ENCODE data around the gene CAPN12. TPM values are rescaled to one million over a fixed set of nuclear protein-coding genes. Genes with fewer than 3 reads are reported as not detected.

CAPN12 gene
- total RNA-seq, 1 donor from 2014 or later = 3.6 TPM

DNA sequence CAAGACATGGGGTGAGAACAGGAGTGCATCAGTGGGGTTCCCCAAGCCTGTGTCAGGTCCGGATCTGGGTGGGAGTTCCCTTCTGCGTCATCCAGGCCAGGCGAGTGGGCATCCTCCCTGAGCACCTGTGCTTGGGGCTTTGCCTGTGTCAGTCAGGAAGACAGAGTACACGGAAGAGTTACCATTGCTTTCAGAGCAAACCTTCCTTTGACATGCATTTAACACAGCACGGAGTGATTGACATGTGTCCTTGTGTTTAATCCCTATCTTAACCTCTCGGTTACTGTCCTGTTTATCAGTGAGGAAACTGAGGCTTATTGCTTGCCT is 47.6 kb downstream of the CAPN12 start:
- Mint-ChIP-seq H3K9me3 (no peaks in the 10 kb centered on the region), H3K27me3 (ENCODE audit: low read depth) (no peaks in the 10 kb centered on the region)
- intact Hi-C loops (cut with micrococcal nuclease) = no loop called here

DNA sequence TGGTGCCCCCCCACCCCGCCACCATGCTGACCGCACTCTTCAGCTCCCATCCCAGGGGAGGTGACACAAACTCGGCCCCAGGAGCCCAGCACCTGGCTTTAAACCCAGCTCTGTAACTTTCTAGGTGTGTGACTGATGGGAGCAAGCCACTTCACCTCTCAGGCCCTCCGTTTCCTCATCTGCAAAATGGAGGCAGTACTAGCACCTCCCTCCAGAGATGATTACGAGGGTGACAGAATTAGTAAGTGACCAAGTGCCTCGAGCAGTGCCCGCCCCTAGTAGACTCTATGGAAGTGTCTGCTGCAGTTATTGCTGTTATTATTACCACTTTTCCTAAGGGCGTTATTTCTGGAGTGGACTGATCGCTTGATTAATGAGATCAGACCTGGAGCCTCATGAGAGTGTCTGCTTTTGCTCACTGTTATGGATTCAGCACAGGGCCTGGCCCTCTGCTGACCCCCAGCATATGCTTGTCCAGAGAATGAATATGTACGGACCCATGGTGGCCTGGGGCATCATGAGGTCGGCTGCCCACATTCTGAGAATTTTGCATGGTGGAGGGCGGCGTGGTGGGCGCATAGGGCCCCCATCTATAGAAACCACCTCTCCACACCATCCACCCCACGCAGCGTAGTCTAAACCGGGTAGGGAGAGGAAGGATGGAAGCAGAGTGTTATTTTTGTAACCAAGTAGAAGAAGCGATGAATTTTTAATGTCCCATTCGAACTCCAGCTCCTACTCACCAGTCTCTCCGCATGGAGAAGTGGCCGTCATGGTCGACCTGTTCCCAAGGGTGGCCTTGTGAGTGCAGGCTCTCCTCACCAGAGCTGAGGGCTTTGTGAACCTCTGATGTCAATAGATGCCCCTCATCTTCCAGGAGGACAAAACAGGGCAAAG is 48.2 kb downstream of the CAPN12 start:
- no peak for DNase-seq (ENCODE audit: low spot score)
- Mint-ChIP-seq H3K4me1 (ENCODE audit: low read depth) (peaks cover 65% of the 10 kb centered on the region), H3K9me3 (no peaks in the 10 kb centered on the region), H3K36me3 (ENCODE audit: low read depth) (peaks cover 15% of the 10 kb centered on the region), H3K27me3 (ENCODE audit: low read depth) (no peaks in the 10 kb centered on the region), H3K4me3 (ENCODE audit: low read depth) (no peak overlapping the region), H3K27ac (peak overlapping the region; percentile 32)
- intact Hi-C loops (cut with micrococcal nuclease) = no loop called here

More for the DNA sequence above, 47.6 kb downstream of the CAPN12 start:
- H3K27ac Mint-ChIP-seq = peak overlapping the region; percentile 32
- no peak overlapping the region for H3K4me3 Mint-ChIP-seq (ENCODE audit: low read depth)
- peaks cover 21% of the 10 kb centered on the region for H3K36me3 Mint-ChIP-seq (ENCODE audit: low read depth)
- no peak for DNase-seq (ENCODE audit: low spot score)
- H3K4me1 Mint-ChIP-seq (ENCODE audit: low read depth) = peaks cover 64% of the 10 kb centered on the region

DNA sequence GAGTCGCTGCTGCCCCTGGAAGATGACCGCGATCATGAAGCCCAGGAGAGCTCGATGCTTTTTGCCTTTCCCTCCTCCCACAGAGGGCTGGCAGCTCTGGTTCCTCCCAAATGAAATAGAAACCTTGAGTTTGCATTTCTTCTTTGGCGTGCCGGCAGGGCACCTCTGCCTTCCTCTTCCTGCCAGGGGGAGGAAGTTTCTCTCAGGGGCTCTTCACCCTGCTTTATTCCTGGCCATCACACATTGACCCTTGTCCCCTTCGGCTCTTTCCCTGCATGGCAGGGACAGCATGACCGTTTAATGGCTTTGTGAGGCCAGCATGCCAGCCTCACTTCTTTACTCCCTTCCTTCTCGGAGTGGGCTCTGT is 49.0 kb downstream of the CAPN12 start:
- Mint-ChIP-seq H3K27ac (peak overlapping the region; percentile 33), H3K27me3 (ENCODE audit: low read depth) (no peaks in the 10 kb centered on the region), H3K9me3 (no peaks in the 10 kb centered on the region), H3K36me3 (ENCODE audit: low read depth) (peaks cover 11% of the 10 kb centered on the region), H3K4me1 (ENCODE audit: low read depth) (peaks cover 65% of the 10 kb centered on the region), H3K4me3 (ENCODE audit: low read depth) (no peak overlapping the region)
- no peak for DNase-seq (ENCODE audit: low spot score)
- intact Hi-C loops (cut with micrococcal nuclease) = no loop called here

DNA sequence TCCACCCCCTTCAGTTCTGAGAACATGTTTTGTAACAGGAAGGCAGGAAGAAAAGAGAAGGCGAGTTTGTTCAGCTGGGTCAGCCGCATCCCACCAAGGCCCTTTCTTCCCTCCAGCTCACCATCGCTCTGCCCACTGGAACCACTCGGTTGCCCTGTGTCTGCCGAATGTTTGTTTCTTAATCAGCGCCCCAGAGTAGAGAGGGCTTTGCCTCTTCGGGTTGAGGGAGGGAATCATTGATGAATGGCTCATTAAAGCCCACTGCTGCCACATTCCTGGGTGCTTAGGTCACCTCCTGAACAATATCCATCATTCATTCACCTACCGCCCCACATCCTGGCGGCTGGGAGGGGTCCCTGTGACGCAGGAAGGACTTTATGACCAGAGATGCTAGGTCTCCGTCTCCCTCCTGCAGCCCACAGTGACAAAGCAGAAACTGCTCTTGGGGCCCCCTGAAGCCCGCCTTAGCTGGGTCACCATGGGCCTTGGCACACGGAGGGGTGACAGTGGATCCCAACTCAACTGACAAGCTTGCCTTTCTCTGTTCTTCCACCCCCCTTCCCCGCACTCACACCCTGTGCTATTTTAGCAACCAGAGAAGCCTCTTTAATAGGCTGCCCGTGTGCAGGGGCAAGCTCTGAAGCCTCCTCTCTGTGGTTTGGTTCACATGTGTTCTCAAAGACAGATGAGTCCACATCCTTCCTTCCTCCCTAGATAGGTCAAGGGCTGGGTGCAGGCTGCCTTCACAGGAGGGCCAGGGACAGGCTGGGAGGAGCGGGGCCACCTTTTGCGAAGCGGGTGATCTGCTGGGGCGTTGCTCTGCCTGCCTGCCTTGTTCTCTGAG is 50.7 kb downstream of the CAPN12 start:
- no peak for DNase-seq (ENCODE audit: low spot score)
- Mint-ChIP-seq H3K27me3 (ENCODE audit: low read depth) (no peaks in the 10 kb centered on the region), H3K4me1 (ENCODE audit: low read depth) (peaks cover 64% of the 10 kb centered on the region), H3K9me3 (no peaks in the 10 kb centered on the region), H3K4me3 (ENCODE audit: low read depth) (peak overlapping the region; percentile 32), H3K36me3 (ENCODE audit: low read depth) (peaks cover 13% of the 10 kb centered on the region), H3K27ac (peak overlapping the region; percentile 63)
- intact Hi-C loops (cut with micrococcal nuclease) = no loop called here

DNA sequence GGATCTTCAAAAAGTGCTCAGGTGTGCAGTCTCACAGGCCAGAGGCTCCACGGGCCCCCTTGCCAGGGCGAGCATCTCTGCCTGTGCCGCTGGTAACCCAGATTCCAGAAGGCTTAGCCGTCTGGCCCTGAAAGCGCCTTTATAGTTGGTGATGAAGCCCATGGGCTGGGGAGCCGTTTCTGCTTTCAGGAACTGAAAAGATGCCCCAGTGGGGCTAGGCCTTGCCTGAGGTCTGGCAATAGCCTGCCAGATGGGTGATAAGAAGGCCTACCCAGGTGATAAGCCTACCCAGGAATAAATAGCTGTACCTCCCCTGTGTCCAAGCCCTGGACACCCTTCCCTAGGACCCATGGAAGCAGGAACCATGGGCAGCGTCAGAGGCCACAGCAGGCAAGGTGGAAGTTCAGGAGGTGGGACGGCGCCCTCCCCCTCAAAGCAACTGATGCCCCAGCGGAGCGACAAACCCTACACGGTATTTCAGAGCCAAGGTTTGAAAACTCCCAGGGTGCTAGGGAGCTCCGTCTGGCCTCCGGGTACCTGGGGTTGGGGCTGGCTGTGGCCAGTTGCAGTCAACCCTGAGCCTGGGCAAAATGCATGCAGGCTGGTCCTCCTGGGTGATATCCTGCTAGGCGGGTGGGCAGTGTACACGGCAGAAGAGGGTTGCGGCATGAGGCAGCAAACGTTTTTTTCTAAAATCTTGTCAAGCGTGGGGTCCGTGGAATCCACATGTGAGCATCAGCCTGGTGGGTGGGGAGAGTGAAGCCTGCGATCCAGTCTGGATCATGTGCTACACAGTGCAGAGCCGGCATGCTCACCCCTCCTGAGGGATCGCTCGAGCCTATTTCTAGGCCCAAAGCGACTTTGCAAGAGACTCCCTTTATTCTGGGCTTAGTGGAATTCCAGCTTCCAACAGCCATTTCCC is 51.6 kb downstream of the CAPN12 start:
- intact Hi-C loops (cut with micrococcal nuclease) = no loop called here
- H3K36me3 Mint-ChIP-seq (ENCODE audit: low read depth) = peaks cover 15% of the 10 kb centered on the region
- H3K27me3 Mint-ChIP-seq (ENCODE audit: low read depth) = no peaks in the 10 kb centered on the region
- no peak overlapping the region for H3K4me3 Mint-ChIP-seq (ENCODE audit: low read depth)
- no peak for DNase-seq (ENCODE audit: low spot score)
- no peak overlapping the region for H3K27ac Mint-ChIP-seq
- H3K4me1 Mint-ChIP-seq (ENCODE audit: low read depth) = peaks cover 57% of the 10 kb centered on the region
- no peaks in the 10 kb centered on the region for H3K9me3 Mint-ChIP-seq

DNA sequence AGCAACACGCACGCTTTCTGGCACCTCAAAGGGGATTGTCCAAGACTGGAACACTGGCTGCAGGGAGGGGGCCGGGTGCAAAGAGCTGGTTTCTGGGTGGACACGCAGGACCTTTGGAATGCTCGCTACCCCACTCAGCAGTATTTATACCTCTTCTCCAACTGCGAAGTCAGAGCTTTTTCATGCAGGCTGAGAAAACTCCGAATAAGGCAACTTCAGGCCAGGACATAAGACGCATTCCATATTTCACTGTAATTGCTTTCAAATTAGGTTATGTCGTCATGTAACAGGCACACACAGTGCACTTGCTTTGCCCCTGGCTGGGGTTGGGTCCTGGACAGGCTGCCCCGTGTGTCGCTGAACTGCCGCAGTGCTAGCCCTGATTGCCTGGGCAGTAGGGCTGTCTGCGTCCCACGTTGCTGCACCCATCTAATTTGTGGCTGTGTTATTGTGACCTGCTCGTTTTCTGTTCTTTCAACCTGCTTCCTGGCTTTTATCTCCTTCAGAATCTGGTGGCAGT is 52.3 kb downstream of the CAPN12 start:
- Mint-ChIP-seq H3K9me3 (no peaks in the 10 kb centered on the region), H3K4me1 (ENCODE audit: low read depth) (peaks cover 58% of the 10 kb centered on the region), H3K27me3 (ENCODE audit: low read depth) (no peaks in the 10 kb centered on the region), H3K27ac (no peak overlapping the region), H3K36me3 (ENCODE audit: low read depth) (peaks cover 21% of the 10 kb centered on the region), H3K4me3 (ENCODE audit: low read depth) (no peak overlapping the region)
- intact Hi-C loops (cut with micrococcal nuclease) = no loop called here
- no peak for DNase-seq (ENCODE audit: low spot score)

DNA sequence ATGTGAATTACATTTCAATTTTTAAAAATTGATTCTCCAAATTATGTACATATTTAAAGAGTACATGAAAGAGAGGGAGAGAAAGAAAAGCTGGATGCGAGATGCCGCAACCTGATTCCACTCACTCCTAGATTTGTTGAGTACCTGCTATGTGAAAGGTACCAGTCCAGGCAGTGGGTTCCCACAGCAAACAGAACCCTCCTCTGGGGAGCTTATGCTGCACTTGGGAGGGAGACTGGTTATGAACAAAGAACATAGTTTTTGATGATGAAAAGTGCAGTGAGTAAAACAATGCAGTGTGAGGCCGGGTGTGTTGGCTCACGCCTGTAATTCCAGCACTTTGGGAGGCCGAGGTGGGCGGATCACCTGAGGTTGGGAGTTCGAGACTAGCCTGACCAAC is 53.4 kb downstream of the CAPN12 start:
- no peaks in the 10 kb centered on the region for H3K9me3 Mint-ChIP-seq
- no peak overlapping the region for H3K4me3 Mint-ChIP-seq (ENCODE audit: low read depth)
- intact Hi-C loops (cut with micrococcal nuclease) = no loop called here
- peaks cover 21% of the 10 kb centered on the region for H3K36me3 Mint-ChIP-seq (ENCODE audit: low read depth)
- no peak for DNase-seq (ENCODE audit: low spot score)
- peaks cover 62% of the 10 kb centered on the region for H3K4me1 Mint-ChIP-seq (ENCODE audit: low read depth)
- H3K27me3 Mint-ChIP-seq (ENCODE audit: low read depth) = no peaks in the 10 kb centered on the region
- H3K27ac Mint-ChIP-seq = no peak overlapping the region

DNA sequence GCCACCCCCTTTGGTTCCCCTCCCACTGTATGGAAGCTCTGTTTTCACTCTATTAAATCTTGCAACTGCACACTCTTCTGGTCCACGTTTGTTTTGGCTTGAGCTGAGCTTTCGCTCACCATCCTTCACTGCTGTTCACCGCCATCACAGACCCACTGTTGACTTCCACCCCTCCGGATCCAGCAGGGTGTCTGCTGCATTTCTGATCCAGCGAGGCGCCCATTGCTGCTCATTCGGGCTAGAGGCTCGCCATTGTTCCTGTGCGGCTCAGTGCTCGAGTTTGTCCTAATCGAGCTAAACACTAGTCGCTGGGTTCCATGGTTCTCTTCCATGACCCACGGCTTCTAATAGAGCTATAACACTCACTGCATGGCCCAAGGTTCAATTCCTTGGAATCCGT is 54.1 kb downstream of the CAPN12 start:
- H3K4me3 Mint-ChIP-seq (ENCODE audit: low read depth) = no peak overlapping the region
- intact Hi-C loops (cut with micrococcal nuclease) = no loop called here
- no peaks in the 10 kb centered on the region for H3K9me3 Mint-ChIP-seq
- H3K36me3 Mint-ChIP-seq (ENCODE audit: low read depth) = peaks cover 20% of the 10 kb centered on the region
- no peaks in the 10 kb centered on the region for H3K27me3 Mint-ChIP-seq (ENCODE audit: low read depth)
- DNase-seq (ENCODE audit: low spot score) = no peak
- H3K4me1 Mint-ChIP-seq (ENCODE audit: low read depth) = peaks cover 61% of the 10 kb centered on the region
- H3K27ac Mint-ChIP-seq = no peak overlapping the region

DNA sequence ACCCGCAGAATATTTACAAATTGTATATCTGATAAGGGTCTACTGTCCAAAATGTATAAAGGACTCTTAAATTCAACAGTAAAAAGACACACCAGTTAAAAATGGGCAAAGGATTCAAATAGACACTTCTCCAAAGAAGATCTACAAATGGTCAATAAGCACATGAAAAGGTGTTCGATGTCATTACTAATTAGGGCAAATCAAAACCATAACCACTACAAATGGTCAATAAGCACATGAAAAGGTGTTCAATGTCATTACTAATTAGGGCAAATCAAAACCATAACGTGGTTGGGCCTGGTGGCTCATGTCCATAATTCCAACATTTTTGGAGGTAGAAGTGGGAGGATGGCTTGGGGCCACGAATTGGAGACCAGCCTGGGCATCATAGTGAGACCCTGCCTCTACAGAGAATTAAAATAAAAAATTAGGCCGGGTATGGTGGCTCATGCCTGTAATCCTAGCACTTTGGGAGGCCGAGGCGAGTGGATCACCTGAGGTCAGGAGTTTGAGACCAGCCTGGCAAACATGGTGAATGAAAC is 56.4 kb downstream of the CAPN12 start:
- H3K4me3 Mint-ChIP-seq (ENCODE audit: low read depth) = no peak overlapping the region
- DNase-seq (ENCODE audit: low spot score) = no peak
- intact Hi-C loops (cut with micrococcal nuclease) = no loop called here
- peaks cover 64% of the 10 kb centered on the region for H3K4me1 Mint-ChIP-seq (ENCODE audit: low read depth)
- H3K9me3 Mint-ChIP-seq = peaks cover 1% of the 10 kb centered on the region
- peaks cover 32% of the 10 kb centered on the region for H3K36me3 Mint-ChIP-seq (ENCODE audit: low read depth)
- H3K27me3 Mint-ChIP-seq (ENCODE audit: low read depth) = no peaks in the 10 kb centered on the region
- H3K27ac Mint-ChIP-seq = no peak overlapping the region

DNA sequence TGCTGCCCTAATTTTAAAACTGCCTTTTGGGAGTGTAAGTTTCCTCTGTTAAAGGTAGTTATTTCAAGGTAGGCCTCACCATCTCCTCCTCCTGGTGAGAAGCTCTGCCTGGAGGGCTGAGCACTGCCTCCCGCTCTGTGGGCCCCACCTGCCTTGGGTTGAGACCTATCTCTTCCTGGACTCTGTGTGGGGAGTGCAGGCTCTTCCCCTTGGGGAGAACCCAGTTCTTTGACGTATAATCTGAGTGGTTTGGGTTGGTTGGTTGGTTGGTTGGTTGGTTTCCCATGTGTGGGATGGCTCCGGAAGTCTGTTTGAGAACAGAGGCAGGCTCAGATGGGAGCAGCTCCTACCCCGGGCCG is 57.8 kb downstream of the CAPN12 start:
- Mint-ChIP-seq H3K27ac (peak overlapping the region; percentile 83), H3K4me3 (ENCODE audit: low read depth) (peak overlapping the region; percentile 64), H3K27me3 (ENCODE audit: low read depth) (no peaks in the 10 kb centered on the region), H3K36me3 (ENCODE audit: low read depth) (peaks cover 41% of the 10 kb centered on the region), H3K9me3 (peaks cover 7% of the 10 kb centered on the region), H3K4me1 (ENCODE audit: low read depth) (peaks cover 65% of the 10 kb centered on the region)
- DNase-seq (ENCODE audit: low spot score) = peak; percentile 29
- intact Hi-C loops (cut with micrococcal nuclease) = loop anchor here (1.0 kb wide), 1 partner anchor 31 kb away; no protein-coding TSS in a partner anchor

DNA sequence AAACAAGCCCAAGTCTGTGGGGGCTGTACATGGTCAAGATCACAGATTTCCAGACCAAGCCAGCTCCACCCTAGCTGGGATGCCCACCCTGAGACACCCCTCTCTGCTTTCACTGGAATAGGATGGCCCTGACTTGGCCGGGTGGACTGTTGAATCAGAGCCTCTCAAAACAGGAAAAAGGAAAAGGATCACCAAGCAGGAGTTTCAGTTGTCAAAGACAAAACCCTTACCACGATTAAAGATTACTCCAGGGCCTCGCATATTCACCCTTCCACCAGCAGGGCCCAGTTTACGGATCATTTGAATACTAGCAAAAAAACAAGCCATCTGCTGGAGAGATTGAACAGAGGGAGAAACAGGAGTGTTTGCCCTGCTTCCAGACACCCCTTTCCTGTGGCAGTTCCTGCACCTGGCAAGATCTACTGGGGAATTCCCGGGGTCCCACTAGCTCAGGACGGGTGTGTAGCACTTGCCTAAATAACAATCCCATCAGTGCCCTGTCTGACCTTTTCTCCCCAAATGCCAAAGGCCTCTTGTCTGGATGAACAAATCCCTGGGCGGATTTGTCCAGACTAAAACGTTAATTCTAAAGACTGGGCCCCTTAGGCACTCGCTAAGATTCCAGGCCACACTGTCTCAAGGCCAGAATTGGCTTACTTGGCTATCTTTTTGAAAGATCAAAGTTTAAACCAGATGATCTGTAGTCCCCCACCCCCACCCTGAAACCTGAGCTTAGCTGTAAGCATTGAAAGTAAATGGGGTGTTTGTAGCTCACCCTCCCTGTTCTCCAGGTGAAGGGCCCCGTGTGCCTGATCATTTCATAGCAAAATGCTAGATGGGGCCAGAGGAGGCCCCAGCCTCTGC is 58.4 kb downstream of the CAPN12 start:
- DNase-seq (ENCODE audit: low spot score) = no peak
- intact Hi-C loops (cut with micrococcal nuclease) = loop anchor here (1.0 kb wide), 1 partner anchor 31 kb away; no protein-coding TSS in a partner anchor
- Mint-ChIP-seq H3K27me3 (ENCODE audit: low read depth) (no peaks in the 10 kb centered on the region), H3K9me3 (peaks cover 7% of the 10 kb centered on the region), H3K4me3 (ENCODE audit: low read depth) (peak overlapping the region; percentile 64), H3K36me3 (ENCODE audit: low read depth) (peaks cover 46% of the 10 kb centered on the region), H3K4me1 (ENCODE audit: low read depth) (peaks cover 69% of the 10 kb centered on the region), H3K27ac (peak overlapping the region; percentile 83)
